NCI-H774 (cell line): Measurements from ENCODE around the gene TUBA1A.
A peak's percentile ranks its signal among the peaks of the same experiment; 100 is the strongest.
"Not testable (repeated sequence)": the region's sequence is repeated elsewhere in the genome, so short reads cannot be mapped to it uniquely, and the experiment has no call there.

Source experiments
- DNase-seq: peaks from one replicate; lab custom pipeline; 2025; lab: John Stamatoyannopoulos, UW

The TUBA1A gene

DNA sequence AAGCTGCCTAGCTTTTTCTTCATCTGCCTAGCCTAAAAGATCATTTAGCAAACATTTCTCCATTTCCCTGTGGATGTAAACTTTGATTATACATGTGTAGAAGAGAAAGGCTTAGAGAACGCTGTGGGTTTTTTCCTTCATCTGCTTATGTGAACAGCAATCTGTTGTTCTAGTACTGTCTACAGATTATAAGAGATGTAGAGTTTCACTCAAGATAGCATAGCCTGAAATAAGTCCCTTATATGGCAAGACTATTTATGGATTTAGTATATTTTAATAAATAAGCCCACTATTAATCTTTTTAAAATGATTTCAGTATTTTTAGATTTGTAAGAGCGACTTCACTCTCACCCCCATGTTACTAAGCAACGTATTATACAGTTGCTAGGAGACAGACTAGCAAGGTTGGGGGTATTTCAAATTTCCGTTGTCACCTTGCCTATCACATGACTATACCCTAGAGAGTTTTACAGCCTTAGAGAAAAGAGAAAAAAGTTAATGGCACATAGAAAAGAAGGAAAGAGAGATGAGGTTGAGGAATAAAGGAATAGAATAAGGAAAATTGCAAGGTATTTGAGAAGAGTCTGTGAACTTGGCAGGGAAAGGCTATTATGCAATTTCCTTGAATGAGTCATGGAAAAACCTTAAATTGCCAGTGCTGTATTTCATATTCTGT, 12.2 kb upstream of the TUBA1A start:
- DNase-seq = peak; percentile 88

DNA sequence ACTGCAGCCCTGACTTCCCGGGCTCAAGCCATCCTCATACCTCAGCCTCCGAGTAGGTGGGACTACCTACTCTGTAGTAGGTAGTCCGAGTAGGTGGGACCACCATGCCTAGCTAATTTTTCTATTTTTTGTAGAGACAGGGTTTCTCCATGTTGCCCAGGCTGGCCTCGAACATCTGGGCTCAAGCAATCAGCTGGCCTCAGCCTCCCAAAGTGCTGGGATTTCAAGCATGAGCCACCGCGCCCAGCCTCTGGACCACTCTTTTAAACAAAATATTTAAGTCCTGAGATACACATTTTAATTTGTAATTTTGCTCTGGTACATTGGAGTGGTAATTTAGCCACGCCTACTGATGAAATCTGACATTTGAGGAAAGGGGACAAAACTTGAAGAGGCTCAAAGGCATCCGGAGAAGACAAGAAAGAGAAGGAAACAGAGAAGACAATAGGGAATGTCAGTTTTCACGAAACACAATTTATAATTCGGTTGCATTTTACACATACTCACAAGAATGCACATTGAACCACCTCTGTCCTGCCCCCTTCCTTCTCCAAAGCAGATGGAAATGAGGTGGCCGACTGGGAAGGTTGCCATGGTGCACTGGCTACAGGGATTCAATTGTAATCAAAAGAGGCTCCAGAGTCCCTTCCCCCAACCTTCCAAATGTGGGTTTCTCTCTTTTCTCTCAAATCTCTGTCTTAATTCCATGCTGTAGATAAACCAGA, 9.7 kb upstream of the TUBA1A start:
- peak; percentile 5 for DNase-seq

GRCh38 chr12:49197256-49197655, 8.4 kb upstream of the TUBA1A start:
- no peak for DNase-seq

- no peak for DNase-seq
Observed at GRCh38 chr12:49195736-49196135, 6.9 kb upstream of the TUBA1A start.

DNA sequence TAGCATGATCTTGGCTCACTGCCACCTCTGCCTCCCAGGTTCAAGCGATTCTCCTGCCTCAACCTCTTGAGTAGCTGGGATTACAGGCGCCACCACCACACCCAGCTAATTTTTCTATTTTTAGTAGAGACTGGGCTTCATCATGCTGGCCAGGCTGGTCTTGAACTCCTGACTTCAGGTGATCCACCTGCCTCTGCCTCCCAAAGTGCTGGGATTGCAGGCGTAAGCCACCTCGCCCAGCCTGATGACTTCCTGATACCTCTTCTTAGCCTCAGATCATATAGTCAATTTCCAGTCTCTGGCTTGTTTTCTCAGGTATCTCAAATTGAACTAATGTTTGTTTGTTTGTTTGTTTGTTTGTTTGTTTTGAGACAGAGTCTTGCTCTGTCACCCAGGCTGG, 4.9 kb upstream of the TUBA1A start:
- DNase-seq = not testable (repeated sequence)

DNA sequence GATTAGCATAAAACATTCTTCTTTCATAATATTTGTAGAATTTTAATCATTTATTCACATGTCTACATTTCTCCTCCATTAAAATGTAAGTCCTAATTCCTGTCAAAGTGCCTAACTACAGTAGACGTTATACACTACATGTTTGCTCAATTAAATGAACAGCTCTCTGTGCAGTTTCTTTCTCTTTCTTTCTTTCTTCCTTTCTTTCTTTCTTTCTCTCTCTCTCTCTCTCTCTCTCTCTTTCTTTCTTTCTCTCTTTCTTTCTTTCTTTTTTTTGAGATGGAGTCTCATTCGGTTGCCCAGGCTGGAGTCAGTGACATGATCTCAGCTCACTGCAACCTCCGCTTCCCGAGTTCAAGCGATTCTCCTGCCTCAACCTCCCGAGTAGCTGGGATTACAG, 2.6 kb upstream of the TUBA1A start:
- not testable (repeated sequence) for DNase-seq

DNA sequence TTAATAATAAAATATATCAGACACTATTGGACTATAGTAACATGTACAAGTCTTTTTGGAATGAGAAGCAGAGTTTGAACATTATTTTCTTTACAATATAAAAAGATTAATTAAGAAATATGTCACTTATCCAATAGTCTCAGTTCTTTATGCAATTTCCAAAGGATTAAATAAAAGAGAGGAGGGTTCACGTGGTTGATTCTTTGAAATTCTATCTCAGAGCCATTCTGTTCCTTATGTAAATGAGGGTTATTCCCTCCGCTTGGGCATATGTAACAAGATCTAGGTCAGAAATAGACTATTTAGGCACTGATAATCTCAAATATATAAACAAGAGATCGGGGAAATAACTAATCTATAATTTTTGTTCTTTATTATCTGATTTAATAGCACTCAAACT, 2.1 kb upstream of the TUBA1A start:
- DNase-seq = no peak

GRCh38 chr12:49189731-49190716, 1.1 kb upstream of the TUBA1A start:
- DNase-seq = no peak

- peak; percentile 71 for DNase-seq
Observed at GRCh38 chr12:49188201-49188915, 522 bp downstream of the TUBA1A start.

- peak; percentile 57 for DNase-seq
Observed at GRCh38 chr12:49187184-49187583, 1.7 kb downstream of the TUBA1A start.

DNA sequence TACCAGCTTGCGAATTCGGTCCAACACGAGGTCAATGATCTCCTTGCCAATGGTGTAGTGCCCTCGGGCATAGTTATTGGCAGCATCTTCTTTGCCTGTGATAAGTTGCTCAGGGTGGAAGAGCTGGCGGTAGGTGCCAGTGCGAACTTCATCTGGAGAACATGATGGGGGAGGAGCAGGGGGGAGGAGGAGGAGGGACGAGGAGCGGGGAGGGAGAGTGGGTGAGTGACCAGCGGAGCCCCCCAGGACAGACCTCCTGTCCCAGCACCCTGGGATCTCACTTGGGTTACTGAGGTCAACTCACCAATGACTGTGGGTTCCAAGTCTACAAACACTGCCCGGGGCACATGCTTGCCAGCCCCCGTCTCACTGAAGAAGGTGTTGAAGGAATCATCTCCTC, 2.6 kb downstream of the TUBA1A start:
- not testable (repeated sequence) for DNase-seq

GRCh38 chr12:49184697-49185096, 4.2 kb downstream of the TUBA1A start:
- DNase-seq = not testable (repeated sequence)

DNA sequence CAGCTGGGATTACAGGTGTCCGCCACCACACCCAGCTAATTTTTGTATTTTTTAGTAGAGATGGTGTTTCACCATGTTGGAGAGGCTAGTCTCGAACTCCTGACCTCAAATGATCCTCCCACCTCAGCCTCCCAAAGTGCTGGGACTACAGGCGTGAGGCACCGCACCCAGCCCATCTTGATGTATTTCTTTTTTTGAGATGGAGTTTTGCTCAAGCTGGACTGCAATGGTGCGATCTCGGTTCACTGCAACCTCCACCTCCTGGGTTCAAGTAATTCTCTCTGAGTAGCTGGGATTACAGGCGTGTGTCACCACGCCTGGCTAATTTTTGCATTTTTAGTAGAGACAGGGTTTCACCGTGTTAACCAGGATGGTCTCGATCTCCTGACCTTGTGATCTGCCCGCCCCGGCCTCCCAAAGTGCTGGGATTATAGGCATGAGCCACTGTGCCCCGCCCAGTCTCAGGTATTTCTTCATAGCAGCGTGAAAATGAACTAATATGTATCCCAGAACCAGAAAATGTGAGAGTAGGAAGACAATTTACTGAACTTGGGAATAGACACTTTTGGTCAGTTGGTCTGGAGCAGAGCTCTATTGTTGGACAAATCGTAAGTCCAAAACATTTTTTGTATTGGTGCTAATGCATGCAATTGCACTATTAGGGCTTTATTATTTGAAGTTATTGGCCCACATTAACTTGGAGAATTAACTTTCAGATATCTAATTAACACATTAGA, 5.5 kb downstream of the TUBA1A start:
- not testable (repeated sequence) for DNase-seq

DNA sequence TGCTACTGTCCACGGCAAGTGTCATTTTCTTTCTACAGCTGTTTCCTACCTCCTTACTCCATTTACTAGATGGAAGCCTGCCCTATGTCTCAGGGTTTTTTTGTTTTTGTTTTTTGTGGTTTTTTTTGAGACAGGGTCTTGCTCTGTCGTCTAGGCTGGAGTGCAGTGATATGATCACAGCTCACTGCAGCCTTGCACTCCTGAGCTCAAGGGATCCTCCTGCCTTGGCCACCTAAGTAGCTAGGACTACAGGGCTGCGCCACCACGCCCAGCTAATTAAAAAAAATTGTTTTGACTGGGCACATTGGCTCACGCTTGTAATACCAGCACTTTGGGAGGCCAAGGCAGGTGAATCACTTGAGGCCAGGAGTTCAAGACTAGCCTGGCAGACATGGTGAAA, 14.7 kb downstream of the TUBA1A start:
- no peak for DNase-seq

DNA sequence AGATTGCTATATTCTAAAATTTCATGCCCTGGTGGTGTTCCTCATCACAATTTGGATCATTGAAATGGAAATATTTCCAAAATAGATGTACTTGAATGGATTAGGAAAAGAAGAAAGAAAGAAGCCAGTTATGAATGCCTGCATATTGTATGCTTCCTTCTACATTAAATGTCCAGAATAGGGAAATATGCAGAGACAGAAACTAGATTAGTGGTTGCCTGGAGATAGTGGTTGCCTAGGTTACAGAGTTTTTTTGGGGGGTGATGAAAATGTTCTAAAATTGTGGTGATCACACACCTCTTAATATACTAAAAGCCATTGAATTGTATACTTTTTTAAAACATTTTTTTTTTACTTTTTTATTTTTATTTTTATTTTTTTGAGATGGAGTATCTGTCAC, 18.0 kb downstream of the TUBA1A start:
- no peak for DNase-seq

DNA sequence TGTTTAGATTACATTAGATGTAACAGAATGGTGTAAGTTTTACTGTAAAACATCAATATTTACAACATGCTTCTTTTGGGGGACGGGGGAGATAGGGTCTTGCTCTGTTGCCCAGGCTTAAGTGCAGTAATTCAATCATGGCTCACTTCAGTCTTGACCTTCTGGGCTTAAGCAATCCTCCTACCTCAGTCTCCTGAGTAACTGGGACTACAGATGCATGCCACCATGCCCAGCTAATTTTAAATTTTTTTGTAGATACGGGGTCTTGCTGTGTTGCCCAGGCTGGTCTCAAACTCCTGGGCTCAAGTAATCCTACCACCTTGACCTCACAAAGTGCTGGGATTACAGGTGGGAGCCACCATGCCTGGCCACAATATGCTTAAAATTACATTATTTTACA, 23.8 kb downstream of the TUBA1A start:
- DNase-seq = no peak

GRCh38 chr12:49161901-49162300, 27.0 kb downstream of the TUBA1A start:
- not testable (repeated sequence) for DNase-seq

DNA sequence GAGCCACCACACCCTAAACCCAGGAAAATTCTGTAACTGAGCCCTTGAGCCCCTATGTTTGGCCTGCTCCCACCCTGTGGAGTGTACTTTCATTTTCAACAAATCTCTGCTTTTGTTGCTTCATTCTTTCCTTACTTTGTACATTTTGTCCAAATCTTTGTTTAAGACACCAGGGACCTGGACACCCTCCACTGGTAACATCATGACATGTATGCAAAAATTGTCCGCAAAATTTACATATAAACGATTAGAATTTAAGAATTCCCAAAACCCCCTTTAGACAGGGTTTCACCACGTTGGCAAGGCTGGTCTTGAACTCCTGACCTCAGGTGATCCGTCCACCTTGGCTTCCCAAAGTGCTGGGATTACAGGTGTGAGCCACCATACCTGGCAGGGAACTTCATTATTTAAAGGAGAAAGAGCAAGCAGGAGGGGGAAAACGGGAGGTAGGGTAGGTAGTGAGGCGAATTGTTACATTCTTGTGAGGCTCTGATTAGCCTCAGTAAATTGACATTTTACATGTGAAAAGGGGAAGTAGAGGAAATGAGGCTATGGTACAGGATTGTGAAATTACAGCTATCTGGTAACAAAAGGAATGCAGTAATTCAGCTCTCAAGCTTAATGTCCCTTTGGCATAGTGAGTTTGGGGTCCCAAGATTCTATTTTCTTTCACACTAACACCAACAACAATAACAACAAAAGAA, 27.6 kb downstream of the TUBA1A start:
- no peak for DNase-seq

GRCh38 chr12:49160399-49160798, 28.5 kb downstream of the TUBA1A start:
- no peak for DNase-seq

- no peak for DNase-seq
Observed at GRCh38 chr12:49154221-49154620, 34.7 kb downstream of the TUBA1A start.
